ENCODE measurements around the gene ATP8B1. TPM values are rescaled to one million over a fixed set of nuclear protein-coding genes. Genes with fewer than 3 reads are reported as not detected.

The ATP8B1 gene
- 0.53 and 1.1 TPM in 2 replicates for total RNA-seq (2021)
- long read RNA-seq, partial matches to known transcripts, result 0 of 1 reads
- long read RNA-seq, other reads (novel, unspliced or antisense), result 1 of 1 reads

- Histone ChIP-seq H3K23me2 (ENCODE audit: insufficient read length, low read depth, low read length, poor library complexity, severe bottlenecking) (peaks cover 24% of the 10 kb centered on the region), H3K27ac (ENCODE audit: insufficient read length, low read depth, low read length) (no peak within 1 kb of the TSS), H3K27me3 (ENCODE audit: insufficient read depth, low read length) (peaks cover 24% of the 10 kb centered on the region; the same call in 1 of the 2 replicates), H3K79me2 (ENCODE audit: insufficient read depth, low read length) (no peaks in the 10 kb centered on the region), H2BK120ac (ENCODE audit: low read depth, low read length, poor library complexity, severe bottlenecking) (no peak within 1 kb of the TSS), H2AK5ac (ENCODE audit: insufficient read length, low read length) (no peak within 1 kb of the TSS), H2BK12ac (ENCODE audit: insufficient read length, low read depth, low read length) (no peak within 1 kb of the TSS), H4K5ac (ENCODE audit: insufficient read length, low read depth, low read length) (no peak within 1 kb of the TSS), H3K4ac (ENCODE audit: low read depth, low read length) (no peak within 1 kb of the TSS), H3T11ph (ENCODE audit: low read length) (no peak within 1 kb of the TSS), H4K8ac (replicated peaks; ENCODE audit: insufficient read length, low read depth, low read length) (no peak within 1 kb of the TSS), H2BK15ac (ENCODE audit: low read depth, low read length) (no peak within 1 kb of the TSS; the same call in 1 of the 2 replicates), H3K14ac (ENCODE audit: insufficient read depth, low read length) (peak within 1 kb of the TSS; percentile 88), H3K4me2 (ENCODE audit: insufficient read depth, insufficient read length, low read length) (peak within 1 kb of the TSS; percentile 62), H3K9ac (ENCODE audit: extremely low read depth, insufficient read length, low read length) (peak within 1 kb of the TSS; percentile 6), H3K18ac (ENCODE audit: insufficient read length, low read depth, low read length) (no peak within 1 kb of the TSS), H3K23ac (ENCODE audit: insufficient read length, low read depth, low read length) (no peak within 1 kb of the TSS), H4K91ac (ENCODE audit: insufficient read length, low read depth, low read length) (no peak within 1 kb of the TSS), H3K4me1 (ENCODE audit: insufficient read depth, low read length) (no peaks in the 10 kb centered on the region), H3K56ac (ENCODE audit: insufficient read length, low read depth, low read length) (no peak within 1 kb of the TSS), H2AFZ (ENCODE audit: low read length) (peak within 1 kb of the TSS; percentile 18), H3K9me3 (ENCODE audit: control insufficient read depth, low read depth, low read length) (no peaks in the 10 kb centered on the region), H2BK5ac (ENCODE audit: insufficient read length, low read length) (no peak within 1 kb of the TSS), H2BK20ac (ENCODE audit: low read depth, low read length, poor library complexity, severe bottlenecking) (no peak within 1 kb of the TSS), H3K79me1 (ENCODE audit: insufficient read depth, low read depth, low read length, poor library complexity, severe bottlenecking) (no peaks in the 10 kb centered on the region), H4K20me1 (ENCODE audit: control insufficient read depth, insufficient read depth, insufficient read length) (no peaks in the 10 kb centered on the region)
- Mint-ChIP-seq H3K27me3 (ENCODE audit: low read depth) (peaks cover 68% of the 10 kb centered on the region), H3K36me3 (ENCODE audit: insufficient read depth in 1 of 3, low read depth in 3 of 3) (no peaks in the 10 kb centered on the region; a peak in 1 of 7 replicates), H3K9me3 (no peaks in the 10 kb centered on the region), H3K4me1 (peaks cover 16% of the 10 kb centered on the region in 2 experiments), H3K27ac (no peak within 1 kb of the TSS), H3K4me3 (peak within 1 kb of the TSS; percentile 71 to 91)
- DNase-seq, result peak; percentile 91
- no CpG with 5 or more reads among the region's 77 CpGs for WGBS (ENCODE audit: extremely low coverage, insufficient read length, low lambda C conversion rate)
- TF ChIP-seq, protein P1, sequence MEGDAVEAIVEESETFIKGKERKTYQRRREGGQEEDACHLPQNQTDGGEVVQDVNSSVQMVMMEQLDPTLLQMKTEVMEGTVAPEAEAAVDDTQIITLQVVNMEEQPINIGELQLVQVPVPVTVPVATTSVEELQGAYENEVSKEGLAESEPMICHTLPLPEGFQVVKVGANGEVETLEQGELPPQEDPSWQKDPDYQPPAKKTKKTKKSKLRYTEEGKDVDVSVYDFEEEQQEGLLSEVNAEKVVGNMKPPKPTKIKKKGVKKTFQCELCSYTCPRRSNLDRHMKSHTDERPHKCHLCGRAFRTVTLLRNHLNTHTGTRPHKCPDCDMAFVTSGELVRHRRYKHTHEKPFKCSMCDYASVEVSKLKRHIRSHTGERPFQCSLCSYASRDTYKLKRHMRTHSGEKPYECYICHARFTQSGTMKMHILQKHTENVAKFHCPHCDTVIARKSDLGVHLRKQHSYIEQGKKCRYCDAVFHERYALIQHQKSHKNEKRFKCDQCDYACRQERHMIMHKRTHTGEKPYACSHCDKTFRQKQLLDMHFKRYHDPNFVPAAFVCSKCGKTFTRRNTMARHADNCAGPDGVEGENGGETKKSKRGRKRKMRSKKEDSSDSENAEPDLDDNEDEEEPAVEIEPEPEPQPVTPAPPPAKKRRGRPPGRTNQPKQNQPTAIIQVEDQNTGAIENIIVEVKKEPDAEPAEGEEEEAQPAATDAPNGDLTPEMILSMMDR (conservative IDR thresholded peaks at IDR 0.05), result no peak
Measured at GRCh38 chr18:57803103-57803969, at the start of gene ATP8B1. Gene ATP8B1 (minus strand): TSS chr18:57803315. CDS start chr18:57731807, 71,508 bp downstream.

Measured in H9 (cell line).